Urothelium cell line (cell line): ENCODE measurements around the gene SNX32.

Experiments used
- DNase-seq: peaks from one replicate; pipeline ENCODE4 v3.0.0; 2011; ENCODE audit warnings: low spot score, mixed read lengths
- FAIRE-seq: peaks from 2 replicates; lab custom pipeline; 2011; peaks lifted over from hg19 to GRCh38; lab: Jason Lieb, UNC

SNX32 gene

GRCh38 chr11:65897020-65897471 lies 63.3 kb downstream of the SNX32 start:
- DNase-seq (no peak), FAIRE-seq (no peak)

DNA sequence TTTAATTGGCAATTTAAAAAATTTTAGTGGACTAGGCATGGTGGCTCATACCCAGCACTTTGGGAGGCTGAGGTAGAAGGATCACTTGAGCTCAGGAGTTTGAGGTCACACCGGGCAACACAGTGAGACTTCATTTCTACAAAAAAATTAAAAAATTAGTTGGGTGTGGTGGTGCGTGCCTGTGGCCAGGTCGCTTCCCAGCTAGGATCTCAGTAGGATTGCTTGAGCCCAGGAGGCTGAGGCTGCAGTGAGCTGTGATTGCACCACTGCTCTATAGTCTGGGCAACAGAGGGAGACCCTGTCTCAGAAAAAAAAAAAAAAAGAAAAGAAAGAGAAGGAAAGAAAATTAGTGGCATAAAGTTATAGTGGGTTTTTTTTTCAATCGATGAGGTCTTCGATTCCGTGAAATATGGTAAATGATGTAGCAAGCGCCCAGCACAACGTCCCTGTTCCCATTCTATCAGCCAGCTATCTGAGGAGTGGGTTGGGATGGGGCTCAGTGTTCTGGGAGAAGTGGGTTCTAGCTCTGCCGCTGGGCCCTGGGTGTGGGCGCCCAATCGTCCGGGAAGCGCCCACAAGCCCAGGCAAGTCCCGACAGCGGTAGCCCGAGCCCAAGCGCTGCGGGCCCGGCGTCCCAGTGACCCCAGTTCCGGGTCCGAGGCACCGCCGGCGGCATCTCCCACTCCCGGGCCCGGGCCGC lies 65.0 kb downstream of the SNX32 start:
- DNase-seq: no peak
- no peak for FAIRE-seq

GRCh38 chr11:65899356-65900124 lies 65.8 kb downstream of the SNX32 start:
- DNase-seq: peak; percentile 79
- no peak for FAIRE-seq

DNA sequence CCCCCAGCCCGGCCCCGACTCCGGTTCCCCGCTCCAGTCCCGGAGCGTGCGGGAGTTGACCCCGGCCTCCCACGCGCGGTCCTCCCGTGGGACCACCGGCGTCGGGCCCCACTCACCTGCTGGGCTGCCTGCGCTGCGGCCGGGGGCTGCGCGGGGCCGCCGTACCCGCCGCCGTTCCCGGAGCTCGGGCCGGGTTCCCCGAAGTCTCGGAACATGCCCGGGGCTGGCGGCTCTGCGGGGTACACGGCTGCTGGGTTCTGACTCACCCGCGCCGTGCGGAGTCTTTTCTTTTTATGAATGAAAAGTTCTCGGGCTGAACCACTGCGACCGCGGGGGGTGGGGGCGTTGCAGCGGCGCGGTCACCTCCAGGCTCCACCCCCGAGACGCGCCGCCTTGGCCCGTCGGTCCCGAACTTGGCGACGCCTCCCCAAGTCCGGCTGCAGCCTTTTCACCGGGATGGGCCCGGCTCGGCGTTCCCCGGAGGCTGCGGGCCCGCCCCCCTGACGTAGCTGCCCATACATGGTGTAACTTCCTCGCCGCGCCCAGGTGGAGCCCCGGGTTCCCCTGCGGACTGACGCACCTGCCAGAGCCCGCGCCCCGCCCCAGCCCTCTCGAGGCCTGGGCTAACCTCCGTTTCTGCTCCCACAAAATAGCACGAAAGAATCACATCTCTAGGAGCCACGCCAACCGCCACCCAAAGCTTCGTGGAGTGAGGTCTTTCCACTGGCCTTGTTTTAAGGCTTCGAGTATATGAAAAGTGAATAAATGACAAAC lies 66.5 kb downstream of the SNX32 start, which contains the start of gene FOSL1:
Gene FOSL1, minus strand, starts transcription at position 264 of the 774 bp plus-strand sequence. Its CDS starts 49 bp downstream, at position 215.
- DNase-seq (peak; percentile 93), FAIRE-seq (no peak)

GRCh38 chr11:65900899-65901180 lies 67.1 kb downstream of the SNX32 start:
- no peak for FAIRE-seq

GRCh38 chr11:65903068-65903481 lies 69.3 kb downstream of the SNX32 start:
- FAIRE-seq: no peak
- DNase-seq: peak; percentile 82

More at GRCh38 chr11:65900899-65901180, 67.1 kb downstream of the SNX32 start:
- DNase-seq: no peak
